BJ (cell line): ENCODE measurements around the gene STRN3. TPM values are rescaled to one million over a fixed set of nuclear protein-coding genes. Genes with fewer than 3 reads are reported as not detected.
"Not testable (repeated sequence)": the region's sequence is repeated elsewhere in the genome, so short reads cannot be mapped to it uniquely, and the experiment has no call there.

Experiments used
- CTCF ChIA-PET: fragments of 350-600 bp; formaldehyde crosslinking; extraction: SDS; loops from one replicate; lab custom pipeline; 2021; ENCODE audit warnings: antibody characterized with exemption, inconsistent platforms; lab: Yijun Ruan, JAX
- POLR2A ChIA-PET: fragments of 300-600 bp; sonication (Branson Sonifier 250); formaldehyde crosslinking; extraction: SDS; loops from one replicate; lab custom pipeline; 2021; ENCODE audit warnings: antibody characterized with exemption; lab: Charles Lee
- DNase-seq: peaks from one replicate; pipeline ENCODE4 v3.0.0-alpha.2; 2011; ENCODE audit warnings: low read depth
- H3K27me3 ChIP-seq: 2 replicates; pipeline ENCODE4 v1.6.0; 2011; ENCODE audit warnings: low read length; ENCODE audit not compliant: control insufficient read depth, insufficient read depth
- H3K36me3 ChIP-seq: 2 replicates; pipeline ENCODE4 v1.5.1; 2011; ENCODE audit warnings: low read length; ENCODE audit not compliant: control insufficient read depth, insufficient read depth
- H3K4me3 ChIP-seq: 2 replicates; pipeline ENCODE4 v1.5.1; 2011; ENCODE audit warnings: low read depth, mild to moderate bottlenecking, control low read depth, low read length
- polyA plus RNA-seq: library from polyadenylated mRNA; depleted of rRNA; stranded (reverse); fragments of >200 nt; gene quantifications from 2 replicates; pipeline ENCODE4 v1.2.3, GENCODE V29; 2011
- TF ChIP-seq, protein P1 (sequence below): IDR thresholded peaks from 2 replicates; pipeline ENCODE4 v1.5.1; 2011; ENCODE audit warnings: low read depth, mild to moderate bottlenecking, control low read depth, inconsistent platforms, low read length, moderate library complexity; ENCODE audit not compliant: insufficient read depth

The STRN3 gene
- polyA plus RNA-seq, 1 experiment = 14.8 TPM

- Histone ChIP-seq H3K36me3 (no peaks in the 10 kb centered on the region), H3K27me3 (no peaks in the 10 kb centered on the region), H3K4me3 (no peak overlapping the region)
- CTCF ChIA-PET = interaction anchor here (1.2 to 1.6 kb wide), 3 partner anchors 9 to 25 kb away, joined by 3 to 5 read pairs (median 5); no protein-coding TSS in a partner anchor
- no peak for DNase-seq
- POLR2A ChIA-PET = no interaction called here
- TF ChIP-seq, protein P1, sequence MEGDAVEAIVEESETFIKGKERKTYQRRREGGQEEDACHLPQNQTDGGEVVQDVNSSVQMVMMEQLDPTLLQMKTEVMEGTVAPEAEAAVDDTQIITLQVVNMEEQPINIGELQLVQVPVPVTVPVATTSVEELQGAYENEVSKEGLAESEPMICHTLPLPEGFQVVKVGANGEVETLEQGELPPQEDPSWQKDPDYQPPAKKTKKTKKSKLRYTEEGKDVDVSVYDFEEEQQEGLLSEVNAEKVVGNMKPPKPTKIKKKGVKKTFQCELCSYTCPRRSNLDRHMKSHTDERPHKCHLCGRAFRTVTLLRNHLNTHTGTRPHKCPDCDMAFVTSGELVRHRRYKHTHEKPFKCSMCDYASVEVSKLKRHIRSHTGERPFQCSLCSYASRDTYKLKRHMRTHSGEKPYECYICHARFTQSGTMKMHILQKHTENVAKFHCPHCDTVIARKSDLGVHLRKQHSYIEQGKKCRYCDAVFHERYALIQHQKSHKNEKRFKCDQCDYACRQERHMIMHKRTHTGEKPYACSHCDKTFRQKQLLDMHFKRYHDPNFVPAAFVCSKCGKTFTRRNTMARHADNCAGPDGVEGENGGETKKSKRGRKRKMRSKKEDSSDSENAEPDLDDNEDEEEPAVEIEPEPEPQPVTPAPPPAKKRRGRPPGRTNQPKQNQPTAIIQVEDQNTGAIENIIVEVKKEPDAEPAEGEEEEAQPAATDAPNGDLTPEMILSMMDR = no peak
These were observed 30.9 kb upstream of the STRN3 start for GRCh38 chr14:31057035-31057434.

DNA sequence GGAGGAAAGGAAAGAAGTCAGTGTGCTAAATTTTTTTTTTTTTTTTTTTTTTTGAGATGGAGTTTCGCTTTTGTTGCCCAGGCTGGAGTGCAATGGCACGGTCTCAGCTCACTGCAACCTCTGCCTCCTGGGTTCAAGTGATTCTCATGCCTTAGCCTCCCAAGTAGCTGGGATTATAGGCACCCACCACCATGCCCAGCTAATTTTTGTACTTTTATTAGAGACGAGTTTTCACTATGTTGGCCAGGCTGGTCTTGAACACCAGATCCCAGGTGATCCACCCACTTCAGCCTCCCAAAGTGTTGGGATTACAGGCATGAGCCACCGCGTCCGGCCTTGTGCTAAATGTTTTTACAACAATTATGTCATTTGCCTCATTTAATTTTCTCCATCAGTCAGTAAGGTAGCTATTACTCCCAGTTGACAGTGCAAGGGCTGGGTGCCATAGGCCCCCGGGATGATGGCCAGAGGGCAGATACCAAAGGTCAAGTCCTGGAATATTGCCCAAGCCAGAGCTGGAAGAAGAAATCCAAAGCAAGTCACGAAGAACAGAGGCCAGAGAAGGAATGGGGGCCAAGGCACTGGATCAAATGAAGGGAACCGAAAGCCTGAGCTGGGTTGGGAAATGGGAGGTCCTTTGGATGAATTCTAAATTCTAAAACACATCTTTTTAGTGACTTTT lies 26.9 kb upstream of the STRN3 start:
- DNase-seq, H3K27me3 ChIP-seq, H3K36me3 ChIP-seq, H3K4me3 ChIP-seq, POLR2A ChIA-PET: not testable (repeated sequence)
- CTCF ChIA-PET = interaction anchor here (1.0 kb wide), 1 partner anchor 10 kb away, joined by 3 read pairs; no protein-coding TSS in a partner anchor

DNA sequence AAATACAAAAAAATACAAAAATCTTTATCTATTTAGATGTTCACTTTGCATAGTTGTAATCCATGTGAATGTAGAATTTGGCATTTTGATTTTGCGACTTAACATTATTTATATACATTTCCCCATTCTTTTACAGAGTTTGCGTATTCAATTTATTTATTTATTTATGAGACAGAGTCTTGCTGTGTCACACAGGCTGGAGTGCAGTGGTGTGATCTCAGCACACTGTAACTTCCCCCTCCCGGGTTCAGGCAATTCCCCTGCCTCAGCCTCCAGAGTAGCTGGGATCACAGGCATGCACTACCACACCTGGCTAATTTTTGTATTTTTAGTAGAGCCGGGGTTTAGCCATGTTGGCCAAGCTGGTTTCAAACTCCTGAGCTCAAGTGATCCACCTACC lies 25.3 kb upstream of the STRN3 start:
- TF ChIP-seq, protein P1 = no peak
- Histone ChIP-seq H3K4me3 (no peak overlapping the region), H3K27me3 (no peaks in the 10 kb centered on the region), H3K36me3 (no peaks in the 10 kb centered on the region)
- CTCF ChIA-PET = no interaction called here
- POLR2A ChIA-PET = no interaction called here
- DNase-seq = no peak

DNA sequence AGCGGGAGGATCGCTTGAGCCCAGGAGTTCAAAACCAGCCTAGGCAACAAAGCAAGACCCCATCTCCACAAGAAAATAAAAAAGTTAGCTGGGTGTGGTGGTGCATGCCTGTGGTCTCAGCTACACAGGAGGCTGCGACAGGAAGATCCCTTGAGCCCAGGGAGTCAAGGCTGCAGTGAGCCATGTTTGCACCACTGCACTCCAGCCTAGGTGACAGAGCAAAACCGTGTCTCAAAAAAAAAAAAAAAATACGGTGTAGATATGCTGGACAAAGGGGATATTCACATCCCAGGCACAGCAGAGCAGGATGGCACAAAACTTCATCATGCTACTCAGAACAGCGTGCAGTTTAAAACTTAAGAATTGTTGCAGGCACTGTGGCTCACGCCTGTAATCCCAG lies 24.8 kb upstream of the STRN3 start:
- H3K27me3 ChIP-seq = no peaks in the 10 kb centered on the region
- CTCF ChIA-PET = no interaction called here
- no peaks in the 10 kb centered on the region for H3K36me3 ChIP-seq
- TF ChIP-seq, protein P1 = no peak
- POLR2A ChIA-PET = no interaction called here
- no peak for DNase-seq
- no peak overlapping the region for H3K4me3 ChIP-seq

- no peak for DNase-seq
- TF ChIP-seq, protein P1 = no peak
- CTCF ChIA-PET = no interaction called here
- Histone ChIP-seq H3K36me3 (no peaks in the 10 kb centered on the region), H3K27me3 (no peaks in the 10 kb centered on the region), H3K4me3 (no peak overlapping the region)
- POLR2A ChIA-PET = no interaction called here
These were observed 21.3 kb upstream of the STRN3 start for GRCh38 chr14:31047503-31047902.
